ENCODE data around the gene ARSB.
"Not testable (repeated sequence)": the region's sequence is repeated elsewhere in the genome, so short reads cannot be mapped to it uniquely, and the experiment has no call there.

- not testable (repeated sequence) for TF ChIP-seq CTCF (IDR thresholded peaks at IDR 0.05; ENCODE audit: low read depth, low read length, poor library complexity, severe bottlenecking); EZH2phosphoT487 (IDR thresholded peaks at IDR 0.05; ENCODE audit: borderline replicate concordance, low read length)
Observed at GRCh38 chr5:78909224-78909983, 75.7 kb downstream of the ARSB start.
